Stimulated activated CD8-positive, alpha-beta memory T cell treated with anti-CD3 and anti-CD28 coated beads, Interleukin-7, amount 100 ng/mL, for 48 hours (primary cell): ENCODE data around the gene APLP2.
"Not testable (repeated sequence)": the region's sequence is repeated elsewhere in the genome, so short reads cannot be mapped to it uniquely, and the experiment has no call there.

Source experiments
- DNase-seq, 2 donors: peaks; one replicate each; pipeline ENCODE4 v3.0.0-alpha.2; 2020; ENCODE audit warnings: low read depth in 1 of 2; ENCODE audit errors: extremely low read depth in 1 of 2

APLP2 gene

GRCh38 chr11:130188585-130189347 is 119.1 kb downstream of the APLP2 start:
- no peak for DNase-seq

- no peak for DNase-seq
Measured at GRCh38 chr11:130189492-130190210, 120.0 kb downstream of the APLP2 start.

GRCh38 chr11:130190371-130190881 is 120.7 kb downstream of the APLP2 start:
- no peak for DNase-seq

- DNase-seq = no peak
Measured at GRCh38 chr11:130191896-130192295, 122.2 kb downstream of the APLP2 start.

- DNase-seq = no peak
Measured at GRCh38 chr11:130192845-130193267, 123.2 kb downstream of the APLP2 start.

- DNase-seq = not testable (repeated sequence)
Measured at GRCh38 chr11:130193551-130193950, 123.9 kb downstream of the APLP2 start.
